ENCODE results near the gene MACROD2.

DNA sequence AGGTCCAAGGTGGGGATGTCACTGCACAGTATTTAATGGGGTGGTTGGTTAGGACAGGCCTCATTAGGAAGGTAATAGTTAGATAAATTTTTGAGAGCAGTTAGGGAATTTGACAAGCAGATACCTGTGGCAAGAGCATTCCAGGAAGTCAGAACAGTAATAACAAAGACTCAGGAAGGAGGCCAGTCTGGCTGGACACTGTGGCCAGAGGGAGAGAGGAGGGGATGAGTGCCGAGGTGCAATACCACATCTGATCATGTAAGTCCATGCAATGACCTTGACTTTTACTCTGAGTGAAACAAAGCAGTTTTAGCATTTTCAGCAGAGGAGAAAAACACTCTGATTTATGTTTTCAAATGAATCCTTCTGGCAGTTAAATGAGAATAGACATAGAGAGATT is 1332.8 kb downstream of the MACROD2 start:
- TF ChIP-seq, protein P1, sequence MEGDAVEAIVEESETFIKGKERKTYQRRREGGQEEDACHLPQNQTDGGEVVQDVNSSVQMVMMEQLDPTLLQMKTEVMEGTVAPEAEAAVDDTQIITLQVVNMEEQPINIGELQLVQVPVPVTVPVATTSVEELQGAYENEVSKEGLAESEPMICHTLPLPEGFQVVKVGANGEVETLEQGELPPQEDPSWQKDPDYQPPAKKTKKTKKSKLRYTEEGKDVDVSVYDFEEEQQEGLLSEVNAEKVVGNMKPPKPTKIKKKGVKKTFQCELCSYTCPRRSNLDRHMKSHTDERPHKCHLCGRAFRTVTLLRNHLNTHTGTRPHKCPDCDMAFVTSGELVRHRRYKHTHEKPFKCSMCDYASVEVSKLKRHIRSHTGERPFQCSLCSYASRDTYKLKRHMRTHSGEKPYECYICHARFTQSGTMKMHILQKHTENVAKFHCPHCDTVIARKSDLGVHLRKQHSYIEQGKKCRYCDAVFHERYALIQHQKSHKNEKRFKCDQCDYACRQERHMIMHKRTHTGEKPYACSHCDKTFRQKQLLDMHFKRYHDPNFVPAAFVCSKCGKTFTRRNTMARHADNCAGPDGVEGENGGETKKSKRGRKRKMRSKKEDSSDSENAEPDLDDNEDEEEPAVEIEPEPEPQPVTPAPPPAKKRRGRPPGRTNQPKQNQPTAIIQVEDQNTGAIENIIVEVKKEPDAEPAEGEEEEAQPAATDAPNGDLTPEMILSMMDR (IDR thresholded peaks at IDR 0.05; ENCODE audit: insufficient read depth, low read depth, low read length): no peak
- no peak for TF ChIP-seq EZH2 (IDR thresholded peaks at IDR 0.05; ENCODE audit: insufficient read depth, low read length)
